Measurements from ENCODE around the gene MORN1. TPM values are rescaled to one million over a fixed set of nuclear protein-coding genes. Genes with fewer than 3 reads are reported as not detected.

Gene MORN1
- total and polyA plus RNA-seq, 2 of the 8 experiments (the other 6 are each of a cell fraction or from before 2014, with no cell fraction given) = 5.0 to 9.1 TPM

DNA sequence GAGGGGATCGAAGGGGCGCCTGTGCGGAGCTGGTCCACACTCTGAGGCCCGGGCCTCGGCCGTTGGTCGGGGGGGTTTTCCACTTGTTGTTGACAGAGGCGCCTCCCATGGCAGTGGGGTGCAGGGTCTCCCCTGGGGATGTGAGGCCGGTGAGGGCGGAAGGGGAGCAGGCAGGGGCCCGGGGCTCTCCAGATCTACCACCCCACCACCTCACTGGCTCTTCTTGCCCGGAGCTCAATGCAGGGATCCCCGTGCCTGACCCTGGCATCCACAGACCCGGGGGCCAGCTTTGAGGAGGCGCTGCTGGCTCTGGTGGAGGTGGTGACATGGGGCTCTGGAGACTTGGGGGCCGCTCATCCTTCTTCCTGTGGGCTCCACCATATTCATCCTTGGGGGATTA is 28.1 kb upstream of the MORN1 start:
- H3K23ac ChIP-seq (ENCODE audit: insufficient read length) = no peak overlapping the region
- H2BK20ac ChIP-seq (ENCODE audit: low read length) = no peak overlapping the region
- no peak overlapping the region for H3K9ac ChIP-seq (replicated peaks in 1 of 4; ENCODE audit: extremely low read depth in 1 of 4, low read depth in 3 of 4, low read length in 3 of 4)
- no peak overlapping the region for H3K14ac ChIP-seq (ENCODE audit: insufficient read length)
- H4K91ac ChIP-seq (replicated peaks; ENCODE audit: insufficient read length, low read length) = no peak overlapping the region
- no peak overlapping the region for H2AK5ac ChIP-seq (ENCODE audit: low read depth, low read length)
- H4K20me1 ChIP-seq (replicated peaks in 1 of 2; ENCODE audit: control insufficient read depth in 1 of 2, insufficient read depth in 2 of 2, low read length in 2 of 2) = peaks cover 0 to 4% of the 10 kb centered on the region in 2 experiments
- H2BK120ac ChIP-seq (replicated peaks; ENCODE audit: low read depth, low read length) = no peak overlapping the region
- no peak for DNase-seq (ENCODE audit: low read depth in 1 of 2, low spot score in 2 of 2)
- no peaks in the 10 kb centered on the region for H3K4me1 ChIP-seq (replicated peaks in 1 of 4; ENCODE audit: control insufficient read depth in 3 of 4, insufficient read depth in 4 of 4, low read length in 3 of 4)
- no peak overlapping the region for H2BK5ac ChIP-seq (ENCODE audit: low read depth, low read length)
- H3K79me2 ChIP-seq (ENCODE audit: control insufficient read depth in 1 of 2, insufficient read depth in 2 of 2, low read length in 2 of 2) = no peaks in the 10 kb centered on the region
- no peak overlapping the region for H3K4me2 ChIP-seq (ENCODE audit: insufficient read depth in 1 of 2, low read depth in 2 of 2, low read length in 2 of 2)
- no peaks in the 10 kb centered on the region for H3K79me1 ChIP-seq (ENCODE audit: low read depth, low read length)
- no peak overlapping the region for H4K5ac ChIP-seq (ENCODE audit: insufficient read length, low read depth, low read length)
- H3K36me3 ChIP-seq (ENCODE audit: control insufficient read depth in 2 of 4, insufficient read depth in 4 of 4, low read length in 3 of 4) = no peaks in the 10 kb centered on the region
- no peak overlapping the region for H2AFZ ChIP-seq (ENCODE audit: low read length)
- FAIRE-seq = no peak
- no peak overlapping the region for H3K27ac ChIP-seq (ENCODE audit: low read depth, low read length)
- no peak overlapping the region for H3K4ac ChIP-seq (replicated peaks; ENCODE audit: insufficient read length, low read depth, low read length)
- H2BK12ac ChIP-seq (ENCODE audit: low read depth, low read length) = no peak overlapping the region
- no peaks in the 10 kb centered on the region for H3K9me3 ChIP-seq (ENCODE audit: insufficient read depth in 2 of 2, low read depth in 1 of 2, low read length in 1 of 2)
- no peaks in the 10 kb centered on the region for H3K23me2 ChIP-seq (ENCODE audit: low read depth, low read length)
- H3K56ac ChIP-seq (replicated peaks; ENCODE audit: insufficient read length, low read depth, low read length) = no peak overlapping the region
- 87% methylated on average over 16 of the region's 16 CpGs; no CpG with 5 or more reads in 1 of the 2 experiments for WGBS, 2 experiments (ENCODE audit: extremely low coverage in 1 of 2, insufficient coverage in 1 of 2, insufficient read length in 1 of 2, insufficient replicate concordance in 2 of 2, low coverage in 1 of 2, low lambda C conversion rate in 2 of 2, missing lambda C conversion rate in 1 of 2)
- no peak overlapping the region for H2BK15ac ChIP-seq (ENCODE audit: low read length)
- ChIA-PET POLR2A (ENCODE audit: partially characterized antibody) (interaction anchor here (1.1 to 1.2 kb wide), 2 partner anchors 33 to 128 kb away, joined by 3 to 4 read pairs; no protein-coding TSS in a partner anchor), CTCF (ENCODE audit: partially characterized antibody) (interaction anchor here (1.4 to 6.6 kb wide), 4 partner anchors 12 to 1005 kb away, joined by 3 to 48 read pairs (median 4); no protein-coding TSS in a partner anchor)
- no peak overlapping the region for H3K18ac ChIP-seq (ENCODE audit: extremely low read depth, low read length)
- no peak overlapping the region for H4K8ac ChIP-seq (ENCODE audit: extremely low read depth, insufficient read depth, low read length)
- H3K27me3 ChIP-seq (replicated peaks in 1 of 4; ENCODE audit: control insufficient read depth in 3 of 4, extremely low read depth in 1 of 4, insufficient read depth in 3 of 4, low read length in 3 of 4) = peaks cover 0 to 2% (median 0%) of the 10 kb centered on the region in 4 experiments; a peak in 2 of 7 replicates
- no peak overlapping the region for H3K4me3 ChIP-seq (ENCODE audit: extremely low read depth in 1 of 4, insufficient read depth in 2 of 4, low read depth in 3 of 4, low read length in 4 of 4)
- TF ChIP-seq TCF12 (IDR thresholded peaks at IDR 0.05; ENCODE audit: low read depth, low read length) (no peak), EGR1 (IDR thresholded peaks at IDR 0.05; ENCODE audit: borderline replicate concordance, low read depth, low read length) (no peak), RNF2 (IDR thresholded peaks at IDR 0.05; ENCODE audit: borderline replicate concordance, low read depth, low read length, missing control alignments, poor library complexity, severe bottlenecking) (no peak), CTCF (IDR thresholded peaks at IDR 0.05; ENCODE audit: control extremely low read depth in 1 of 3, insufficient read depth in 1 of 3, low read depth in 1 of 3, low read length in 3 of 3) (no peak), ATF2 (IDR thresholded peaks at IDR 0.05; ENCODE audit: low read length) (no peak)

All from H1 (cell line).